Hypothalamus (tissue), 51 donors: ENCODE measurements around the gene LRRC8A.
A peak's percentile ranks its signal among the peaks of the same experiment; 100 is the strongest.
"Not testable (repeated sequence)": the region's sequence is repeated elsewhere in the genome, so short reads cannot be mapped to it uniquely, and the experiment has no call there.

Experiments used
- DNase-seq, 51 donors: peaks; one replicate each; lab custom pipeline; 2025; lab: John Stamatoyannopoulos, UW

Gene LRRC8A

GRCh38 chr9:128917151-128917849, 35.4 kb downstream of the LRRC8A start:
- peak in 40 of 51 donors; percentile 22 to 86 (median 62) for DNase-seq

GRCh38 chr9:128918921-128919320, 37.0 kb downstream of the LRRC8A start:
- no peak for DNase-seq

GRCh38 chr9:128919402-128920089, 37.6 kb downstream of the LRRC8A start:
- no peak for DNase-seq

- DNase-seq = peak in 48 of 51 donors; percentile 31 to 93 (median 73)
Observed at GRCh38 chr9:128920381-128921058, 38.6 kb downstream of the LRRC8A start, which contains the start of gene PHYHD1. PHYHD1 (plus strand) TSS chr9:128920982; CDS start chr9:128922324, 1,342 bp downstream.

GRCh38 chr9:128921881-128922763, 40.2 kb downstream of the LRRC8A start:
- peak in 14 of 51 donors; percentile 10 to 52 (median 30) for DNase-seq

- DNase-seq = no peak
Observed at GRCh38 chr9:128923493-128923883, 41.6 kb downstream of the LRRC8A start.

GRCh38 chr9:128927731-128928411, 45.9 kb downstream of the LRRC8A start:
- DNase-seq = peak in 25 of 51 donors; percentile 8 to 58 (median 32)

- DNase-seq = no peak
Observed at GRCh38 chr9:128928624-128929023, 46.7 kb downstream of the LRRC8A start.

GRCh38 chr9:128929560-128929959, 47.6 kb downstream of the LRRC8A start:
- no peak for DNase-seq

- DNase-seq = no peak
Observed at GRCh38 chr9:128933731-128934130, 51.8 kb downstream of the LRRC8A start.

- DNase-seq = no peak
Observed at GRCh38 chr9:128936171-128936865, 54.4 kb downstream of the LRRC8A start.

GRCh38 chr9:128937310-128938165, 55.6 kb downstream of the LRRC8A start:
- no peak for DNase-seq

- DNase-seq = peak in 6 of 51 donors; percentile 10 to 48 (median 19)
Observed at GRCh38 chr9:128940271-128940921, 58.5 kb downstream of the LRRC8A start.

- DNase-seq = no peak
Observed at GRCh38 chr9:128940946-128941755, 59.2 kb downstream of the LRRC8A start.

GRCh38 chr9:128943832-128944620, 62.1 kb downstream of the LRRC8A start:
- no peak for DNase-seq

GRCh38 chr9:128944966-128945365, 63.0 kb downstream of the LRRC8A start:
- not testable (repeated sequence) for DNase-seq
